ENCODE data around the gene RXRA.

RXRA gene

GRCh38 chr9:134356496-134357470 is 30.5 kb downstream of the RXRA start:
- no peak for DNase-seq

- no peak for DNase-seq
These were observed 31.4 kb downstream of the RXRA start for GRCh38 chr9:134357631-134358025.

- no peak for DNase-seq
These were observed 31.9 kb downstream of the RXRA start for GRCh38 chr9:134358026-134358661.

- no peak for DNase-seq
These were observed 32.5 kb downstream of the RXRA start for GRCh38 chr9:134358662-134359319.

GRCh38 chr9:134359493-134360179 is 33.4 kb downstream of the RXRA start:
- DNase-seq = no peak

DNA sequence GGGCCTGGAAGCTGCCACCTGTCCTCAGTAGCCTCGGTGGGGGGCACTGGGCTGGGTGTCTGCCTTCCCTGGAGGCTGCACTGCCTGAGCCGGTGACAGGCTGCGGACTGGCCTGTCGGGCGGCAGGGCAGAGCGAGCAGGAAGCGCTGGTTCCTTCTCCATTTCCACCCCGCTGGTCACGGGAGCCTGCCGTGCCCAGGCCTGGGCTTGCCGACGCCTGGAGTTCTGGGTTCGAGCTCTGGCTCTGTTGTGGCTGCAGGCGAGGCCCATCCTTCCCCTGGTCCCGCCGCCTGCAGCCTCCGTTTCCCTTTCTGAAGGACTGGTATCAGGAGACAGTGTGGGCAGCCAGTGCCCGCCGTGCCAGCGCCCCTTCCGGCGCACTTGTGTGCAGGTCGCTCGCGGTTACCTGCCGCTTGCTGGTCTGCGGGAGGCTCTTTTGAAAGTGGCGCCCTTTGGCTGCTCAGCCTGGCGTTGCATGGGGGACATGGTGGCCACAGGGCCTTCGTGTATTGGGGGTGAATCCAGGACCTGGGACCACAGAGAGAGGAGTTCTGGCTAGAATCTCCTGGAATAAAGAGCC is 34.0 kb downstream of the RXRA start:
- no peak for DNase-seq

GRCh38 chr9:134360897-134361296 is 34.6 kb downstream of the RXRA start:
- no peak for DNase-seq

DNA sequence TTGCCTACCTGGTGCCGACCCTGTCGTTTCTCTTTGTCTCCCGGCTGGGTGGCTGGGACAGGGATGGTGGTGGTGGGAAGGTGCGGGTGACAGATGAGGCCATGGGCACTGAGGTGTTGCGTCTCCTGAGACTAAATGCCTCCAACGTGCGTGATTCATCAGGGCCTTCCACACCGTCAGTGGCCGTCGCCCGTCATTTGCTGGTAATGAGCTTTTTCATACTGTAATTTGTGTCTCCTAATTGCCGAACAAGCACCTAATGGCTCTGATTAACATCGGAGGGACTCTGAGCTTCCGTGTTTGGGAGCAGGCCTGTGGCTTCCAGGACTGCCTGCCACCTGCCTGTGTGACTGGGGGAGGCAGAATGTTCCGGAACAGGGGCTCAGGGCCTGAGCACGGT is 35.2 kb downstream of the RXRA start:
- no peak for DNase-seq

DNA sequence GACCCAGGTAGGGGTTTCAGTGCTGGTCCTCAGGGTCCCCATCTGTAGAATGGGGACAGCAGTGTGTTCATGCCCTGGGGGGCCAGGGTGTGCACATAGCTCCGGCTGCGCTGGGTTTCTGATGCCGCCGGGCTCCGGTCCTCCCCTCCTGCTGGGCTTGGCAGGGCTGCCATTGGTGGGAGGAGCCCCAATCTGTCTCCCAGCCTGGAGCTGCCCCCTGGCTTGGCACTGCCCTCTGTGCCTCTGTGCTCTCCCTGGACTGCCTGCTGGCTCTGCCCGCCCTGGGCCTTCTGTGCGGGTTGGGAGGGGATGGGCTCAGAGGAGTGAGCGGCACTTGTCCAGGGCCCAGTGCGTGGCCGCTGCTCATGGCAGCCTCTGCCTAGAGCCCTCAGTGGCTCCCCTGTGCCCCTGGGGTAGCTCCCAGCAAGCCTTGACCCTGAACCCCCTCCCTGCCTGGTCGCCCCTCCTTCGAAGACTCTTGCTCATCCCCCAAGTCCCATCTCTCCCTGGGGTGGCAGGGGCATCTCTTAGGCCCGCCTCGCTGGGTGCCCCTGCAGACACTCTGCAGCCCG is 35.7 kb downstream of the RXRA start:
- DNase-seq = no peak

DNA sequence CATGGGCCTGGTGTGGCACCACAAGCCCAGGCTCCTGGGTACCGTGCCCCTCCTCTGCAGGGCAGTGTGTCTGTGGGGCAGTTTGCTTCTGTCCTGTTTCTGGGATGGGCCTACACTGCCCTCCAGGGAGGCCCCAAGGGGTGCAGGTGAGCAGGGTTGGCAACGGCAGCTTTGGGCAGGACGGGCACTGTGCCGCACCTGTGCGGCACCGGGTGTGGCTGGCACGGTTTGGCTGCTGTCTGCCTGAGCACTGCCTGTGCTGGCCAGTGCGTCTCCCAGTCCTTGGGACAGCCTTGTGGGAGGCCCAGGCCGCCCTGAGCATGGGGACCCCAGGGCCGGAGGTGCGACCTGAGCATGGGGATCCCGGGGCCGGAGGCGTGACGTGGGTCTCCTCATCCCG is 37.2 kb downstream of the RXRA start:
- no peak for DNase-seq

DNA sequence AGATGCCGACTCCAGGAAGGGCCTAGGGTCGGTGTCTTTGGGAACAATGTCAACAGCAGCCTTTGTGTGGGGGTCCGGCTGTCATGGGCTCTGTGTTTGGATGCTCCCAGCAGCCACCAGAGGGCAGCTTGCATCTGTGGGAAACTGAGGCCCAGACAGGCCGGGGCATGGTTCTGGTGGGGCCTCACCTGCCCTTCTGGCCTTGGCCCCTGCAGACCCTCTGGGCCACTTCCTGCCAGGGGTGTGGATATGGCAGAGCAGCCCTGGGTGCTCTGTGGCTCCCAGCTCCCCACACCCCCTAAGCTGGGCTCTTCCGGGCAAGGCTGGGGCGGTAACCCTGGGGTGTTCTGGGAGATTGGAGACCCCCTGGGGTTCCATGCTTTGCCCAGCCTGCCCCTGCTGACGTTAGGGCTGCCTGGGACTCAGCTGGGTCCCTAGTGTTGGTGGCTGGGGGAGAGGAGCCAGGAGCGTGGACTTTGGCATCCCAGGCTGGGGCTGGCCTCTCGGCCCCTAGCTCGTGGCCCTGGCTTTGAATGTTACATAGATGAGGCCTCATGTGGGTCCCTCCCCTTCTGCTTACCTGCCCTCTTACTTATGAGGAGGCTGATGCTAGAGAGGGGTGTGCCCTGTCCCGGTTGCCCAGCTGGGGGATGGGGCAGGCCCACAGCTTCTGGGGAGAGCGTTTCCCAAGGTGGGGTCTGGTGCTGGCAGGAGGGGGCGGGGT is 38.3 kb downstream of the RXRA start:
- DNase-seq = no peak

DNA sequence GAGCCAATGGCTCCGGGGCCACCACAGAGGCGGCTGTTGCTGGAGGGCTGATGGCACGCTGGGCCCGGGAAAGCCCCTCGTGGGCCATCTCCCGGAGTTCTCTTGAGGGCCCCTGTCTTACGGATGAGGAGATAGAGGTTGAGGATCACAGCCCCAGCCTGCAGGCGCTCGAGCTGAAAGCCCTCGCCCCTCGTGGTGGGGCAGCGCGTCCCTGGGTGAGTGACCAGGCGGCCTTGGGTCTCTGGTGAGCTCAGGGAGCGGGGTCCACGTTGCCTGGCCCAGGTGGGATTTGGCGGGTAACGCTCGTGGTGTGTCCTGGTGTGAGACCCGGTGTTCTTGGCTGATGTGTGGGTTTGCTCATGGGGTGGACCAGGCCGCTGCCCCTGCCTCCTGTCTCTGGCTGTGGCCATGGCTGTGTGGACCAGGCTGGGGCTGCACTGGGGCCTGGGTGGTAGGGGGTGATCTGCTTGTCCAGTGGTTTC is 38.9 kb downstream of the RXRA start:
- no peak for DNase-seq

DNA sequence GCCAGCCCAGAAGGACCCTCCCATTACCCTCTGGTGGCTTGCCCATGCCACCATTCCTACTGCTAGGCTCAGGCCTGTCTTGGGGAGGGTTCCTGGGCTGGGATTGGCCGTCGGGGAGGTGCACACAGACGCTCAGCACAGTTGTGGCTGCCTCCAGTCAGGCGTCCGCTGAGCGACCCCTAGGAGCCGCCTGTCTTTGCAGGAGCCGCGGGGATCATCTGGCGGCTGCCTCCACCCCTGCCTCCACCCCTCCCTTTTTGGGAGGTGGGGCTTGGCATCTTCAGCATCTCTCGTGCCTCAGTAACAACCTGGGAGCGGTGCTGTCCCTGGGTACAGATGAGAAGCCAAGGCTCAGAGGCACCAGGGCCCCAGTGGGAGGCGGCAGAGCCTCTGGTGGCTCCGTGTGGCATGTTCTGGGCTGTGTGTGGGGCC is 39.6 kb downstream of the RXRA start:
- peak; percentile 90 for DNase-seq

- peak; percentile 90 for DNase-seq
These were observed 40.2 kb downstream of the RXRA start for GRCh38 chr9:134366223-134367031.

GRCh38 chr9:134367061-134367460 is 40.8 kb downstream of the RXRA start:
- no peak for DNase-seq

DNA sequence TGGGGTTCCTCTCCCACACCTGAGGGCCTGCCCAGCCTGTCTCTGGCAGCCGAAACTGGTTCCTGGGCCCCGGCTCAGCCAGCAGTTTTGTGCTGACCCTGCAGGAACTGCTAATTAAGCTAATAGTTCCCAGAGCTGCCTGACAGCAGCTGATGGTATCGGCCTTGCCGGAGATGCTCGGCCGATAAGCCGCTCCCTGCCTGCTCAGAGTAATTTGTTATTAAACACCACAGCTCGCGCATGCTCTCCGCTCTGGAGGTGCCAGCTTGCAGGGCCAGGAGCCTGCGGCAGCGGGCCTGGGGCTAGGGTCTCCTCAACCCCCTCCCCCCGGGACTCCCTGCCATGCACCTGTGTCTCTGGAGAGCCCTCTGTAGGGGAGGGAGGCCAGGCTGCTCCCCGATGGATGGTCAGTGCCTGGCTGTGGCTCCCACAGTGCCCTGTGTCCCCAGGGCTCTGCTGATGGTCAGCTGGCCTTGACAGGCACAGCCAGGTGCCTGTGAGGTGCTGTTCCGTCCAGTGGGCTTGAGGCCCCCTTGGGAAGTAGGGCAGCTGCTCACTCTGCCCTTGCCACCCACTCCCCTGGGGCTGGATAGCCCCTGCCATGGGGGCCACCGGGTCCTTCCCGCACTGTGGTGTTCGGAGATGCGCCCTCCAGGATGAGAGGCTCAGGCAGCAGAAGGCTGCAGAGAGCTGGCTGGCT is 41.7 kb downstream of the RXRA start:
- no peak for DNase-seq

- DNase-seq = no peak
These were observed 42.3 kb downstream of the RXRA start for GRCh38 chr9:134368571-134368970.

GRCh38 chr9:134369416-134370212 is 43.4 kb downstream of the RXRA start:
- DNase-seq = no peak

GRCh38 chr9:134370213-134370492 is 43.9 kb downstream of the RXRA start:
- no peak for DNase-seq

Data from NCI-H524 treated with DMSO at 0.1 percent for 48 hours (cell line).